ENCODE data around the gene CLCN1.
A peak's percentile ranks its signal among the peaks of the same experiment; 100 is the strongest.

DNA sequence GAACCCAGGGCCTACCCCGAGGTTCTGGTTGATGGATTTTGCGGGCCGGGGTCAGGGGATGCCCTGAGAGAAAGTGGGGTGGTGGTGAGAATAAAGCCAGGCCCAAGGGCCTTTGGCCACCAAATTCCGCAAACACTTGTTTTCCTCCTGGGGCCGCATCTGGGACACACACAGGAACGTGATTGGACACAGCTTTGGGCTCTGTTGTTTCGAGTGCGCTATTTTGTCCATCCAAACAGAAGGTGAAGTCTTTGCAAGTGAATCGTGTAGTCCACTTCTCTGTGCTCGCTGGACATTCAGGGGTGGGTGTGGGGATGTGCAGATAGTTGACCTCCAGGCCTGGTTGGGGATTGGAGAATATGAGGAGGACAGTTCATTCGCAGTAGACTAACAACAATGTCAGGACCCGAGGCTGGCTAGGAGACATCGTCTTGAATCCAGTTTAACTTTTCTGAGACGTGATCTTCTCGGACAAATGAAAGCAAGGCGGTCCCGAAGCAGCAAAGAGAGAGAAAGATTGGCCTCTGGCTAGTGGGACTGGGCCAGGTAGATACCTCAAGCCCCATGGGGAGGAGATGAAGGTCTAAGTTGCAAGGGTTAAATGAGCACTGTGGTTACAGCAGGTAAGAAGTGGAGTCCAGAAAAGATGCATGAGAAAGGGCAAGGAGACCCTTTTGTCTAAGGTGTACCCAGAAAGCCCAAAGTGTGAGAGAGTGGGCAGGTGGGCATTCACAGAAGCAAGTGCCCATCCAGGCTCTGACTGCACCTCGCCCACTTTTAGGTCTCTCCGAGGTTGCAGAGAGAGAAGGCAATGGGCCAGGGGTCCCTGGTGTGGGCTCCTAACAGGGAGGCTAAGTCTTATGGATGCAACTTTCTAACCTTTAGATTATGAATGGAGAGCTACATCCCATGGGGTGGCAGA lies 47.4 kb downstream of the CLCN1 start:
- TF ChIP-seq, protein P1, sequence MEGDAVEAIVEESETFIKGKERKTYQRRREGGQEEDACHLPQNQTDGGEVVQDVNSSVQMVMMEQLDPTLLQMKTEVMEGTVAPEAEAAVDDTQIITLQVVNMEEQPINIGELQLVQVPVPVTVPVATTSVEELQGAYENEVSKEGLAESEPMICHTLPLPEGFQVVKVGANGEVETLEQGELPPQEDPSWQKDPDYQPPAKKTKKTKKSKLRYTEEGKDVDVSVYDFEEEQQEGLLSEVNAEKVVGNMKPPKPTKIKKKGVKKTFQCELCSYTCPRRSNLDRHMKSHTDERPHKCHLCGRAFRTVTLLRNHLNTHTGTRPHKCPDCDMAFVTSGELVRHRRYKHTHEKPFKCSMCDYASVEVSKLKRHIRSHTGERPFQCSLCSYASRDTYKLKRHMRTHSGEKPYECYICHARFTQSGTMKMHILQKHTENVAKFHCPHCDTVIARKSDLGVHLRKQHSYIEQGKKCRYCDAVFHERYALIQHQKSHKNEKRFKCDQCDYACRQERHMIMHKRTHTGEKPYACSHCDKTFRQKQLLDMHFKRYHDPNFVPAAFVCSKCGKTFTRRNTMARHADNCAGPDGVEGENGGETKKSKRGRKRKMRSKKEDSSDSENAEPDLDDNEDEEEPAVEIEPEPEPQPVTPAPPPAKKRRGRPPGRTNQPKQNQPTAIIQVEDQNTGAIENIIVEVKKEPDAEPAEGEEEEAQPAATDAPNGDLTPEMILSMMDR (IDR thresholded peaks at IDR 0.05; ENCODE audit: borderline replicate concordance, extremely low read depth, low read length, poor library complexity, severe bottlenecking): no peak
- peak; percentile 81 for TF ChIP-seq EZH2 (IDR thresholded peaks at IDR 0.05; ENCODE audit: borderline replicate concordance, low read depth, low read length, severe bottlenecking)
